Islet precursor cell (in vitro differentiated cells): ENCODE data around the gene TMEM63B.
A peak's percentile ranks its signal among the peaks of the same experiment; 100 is the strongest.
"Not testable (repeated sequence)": the region's sequence is repeated elsewhere in the genome, so short reads cannot be mapped to it uniquely, and the experiment has no call there.

ENCODE experiments used
- DNase-seq: peaks from one replicate; pipeline ENCODE4 v3.0.0-alpha.2; 2018

TMEM63B gene

GRCh38 chr6:44196351-44196750 is 69.0 kb downstream of the TMEM63B start:
- not testable (repeated sequence) for DNase-seq

GRCh38 chr6:44198684-44199083 is 71.3 kb downstream of the TMEM63B start:
- DNase-seq: no peak

- DNase-seq: no peak
Measured at GRCh38 chr6:44199883-44200282, 72.5 kb downstream of the TMEM63B start.

- DNase-seq: peak; percentile 59
Measured at GRCh38 chr6:44201200-44201599, 73.8 kb downstream of the TMEM63B start.

GRCh38 chr6:44201638-44202303 is 74.4 kb downstream of the TMEM63B start:
- peak; percentile 65 for DNase-seq

GRCh38 chr6:44202332-44202971 is 75.1 kb downstream of the TMEM63B start:
- peak; percentile 66 for DNase-seq

- DNase-seq: peak; percentile 83
Measured at GRCh38 chr6:44202972-44203750, 75.8 kb downstream of the TMEM63B start.

- DNase-seq: peak; percentile 75
Measured at GRCh38 chr6:44203955-44204354, 76.6 kb downstream of the TMEM63B start.
